Endothelial cell of umbilical vein (primary cell): ENCODE results near the gene OLAH. TPM values are rescaled to one million over a fixed set of nuclear protein-coding genes. Genes with fewer than 3 reads are reported as not detected.

Source experiments
- BruUV-seq: library from RNA; stranded (reverse); fragments of 400-500 nt; replicated peaks from 2 replicates; lab custom pipeline; 2021; lab: Mats Ljungman, UMichigan
- CTCF ChIA-PET: fragments of 300-600, 350-600 bp; sonication (Branson Sonifier 250); formaldehyde crosslinking; loops from one replicate; lab custom pipeline; 2021; ENCODE audit warnings: antibody characterized with exemption, inconsistent platforms; lab: Charles Lee
- POLR2A ChIA-PET: fragments of 300-600, 350-600 bp; sonication (Branson Sonifier 250); formaldehyde crosslinking; loops from one replicate; lab custom pipeline; 2021; ENCODE audit warnings: antibody characterized with exemption, inconsistent platforms; lab: Charles Lee
- DNase-seq: peaks from one replicate; pipeline ENCODE4 v3.0.0-alpha.2; 2011; ENCODE audit warnings: low read depth, low spot score
- FAIRE-seq: peaks from 2 replicates; lab custom pipeline; 2011; peaks lifted over from hg19 to GRCh38; lab: Jason Lieb, UNC
- H2AFZ ChIP-seq: 2 replicates; pipeline ENCODE4 v1.6.0; 2012; ENCODE audit warnings: low read depth, low read length, control low read depth, inconsistent platforms
- H3K27ac ChIP-seq: 2 replicates; pipeline ENCODE4 v1.5.1; 2011; ENCODE audit warnings: low read depth, mild to moderate bottlenecking, control low read depth, low read length, moderate library complexity; ENCODE audit not compliant: insufficient read depth
- H3K27me3 ChIP-seq, 2 experiments: 2 replicates each; pipeline versions ENCODE4 v1.6.0 to v1.6.1; 2011; ENCODE audit warnings: low read length in 2 of 2, mixed read lengths in 1 of 2; ENCODE audit not compliant: control insufficient read depth in 2 of 2, insufficient read depth in 2 of 2
- H3K36me3 ChIP-seq, 2 experiments: 2 replicates in 1 of 2; 3 replicates in 1 of 2; pipeline ENCODE4 v1.5.1; 2011; ENCODE audit warnings: low read length in 2 of 2, mild to moderate bottlenecking in 1 of 2, moderate library complexity in 1 of 2; ENCODE audit not compliant: control insufficient read depth in 2 of 2, insufficient read depth in 2 of 2; ENCODE audit errors: extremely low read depth in 1 of 2
- H3K4me1 ChIP-seq: 3 replicates; pipeline ENCODE4 v1.5.1; 2011; ENCODE audit warnings: mild to moderate bottlenecking, low read length; ENCODE audit not compliant: control insufficient read depth, insufficient read depth; ENCODE audit errors: extremely low read depth
- H3K4me2 ChIP-seq: 2 replicates; pipeline ENCODE4 v1.6.1; 2011; ENCODE audit warnings: low read length, control low read depth, mixed read lengths; ENCODE audit not compliant: insufficient read depth
- H3K4me3 ChIP-seq, 3 experiments: fragments of 200-600 bp in 1 of 3; sonication (generic), shearing (Covaris generic) in 1 of 3; replicated peaks in 1 of 3; 2 replicates each; pipeline ENCODE4 v1.5.1; 2011 to 2016; ENCODE audit warnings: control low read depth in 3 of 3, low read length in 3 of 3, mild to moderate bottlenecking in 2 of 3, inconsistent platforms in 1 of 3, low read depth in 1 of 3, moderate library complexity in 1 of 3; ENCODE audit not compliant: insufficient read depth in 1 of 3
- H3K79me2 ChIP-seq: 2 replicates; pipeline ENCODE4 v1.6.0; 2012; ENCODE audit warnings: low read length, inconsistent platforms; ENCODE audit not compliant: control insufficient read depth, insufficient read depth
- H3K9ac ChIP-seq: replicated peaks from 2 replicates; pipeline ENCODE3; 2011; ENCODE audit warnings: low read length, control low read depth; ENCODE audit not compliant: insufficient read depth; ENCODE audit errors: extremely low read depth
- H3K9me1 ChIP-seq: replicated peaks from 3 replicates; pipeline ENCODE4 v1.6.0; 2011; ENCODE audit warnings: mild to moderate bottlenecking, low read length; ENCODE audit not compliant: control insufficient read depth, insufficient read depth; ENCODE audit errors: extremely low read depth
- H3K9me3 ChIP-seq: replicated peaks from 2 replicates; pipeline ENCODE4 v1.5.1; 2012; ENCODE audit warnings: low read length, inconsistent platforms; ENCODE audit not compliant: control insufficient read depth, insufficient read depth
- H4K20me1 ChIP-seq: replicated peaks from 2 replicates; pipeline ENCODE3; 2011; ENCODE audit warnings: mild to moderate bottlenecking, low read length; ENCODE audit not compliant: control insufficient read depth, insufficient read depth; ENCODE audit errors: extremely low read depth
- CTCF ChIP-seq, 2 donors: IDR thresholded peaks; 1 replicate in 1 of 2; 2 replicates in 1 of 2; pipeline ENCODE4 v1.5.1; 2011; ENCODE audit warnings: low read length in 2 of 2, mild to moderate bottlenecking in 2 of 2, moderate library complexity in 2 of 2, control low read depth in 1 of 2, inconsistent platforms in 1 of 2, low read depth in 1 of 2; ENCODE audit not compliant: insufficient read depth in 1 of 2; ENCODE audit errors: extremely low read depth in 1 of 2
- EZH2 ChIP-seq: IDR thresholded peaks from 2 replicates; pipeline ENCODE4 v1.6.1; 2012; ENCODE audit warnings: borderline replicate concordance, low read depth, mild to moderate bottlenecking, moderate library complexity, low read length, inconsistent platforms; ENCODE audit not compliant: severe bottlenecking
- FOS ChIP-seq: IDR thresholded peaks from 2 replicates; pipeline ENCODE4 v1.6.1; 2011; ENCODE audit warnings: mild to moderate bottlenecking, low read length, moderate library complexity, borderline replicate concordance; ENCODE audit not compliant: insufficient read depth
- GATA2 ChIP-seq: IDR thresholded peaks from 2 replicates; pipeline ENCODE4 v1.7.0; 2011; ENCODE audit warnings: low read depth, mild to moderate bottlenecking, moderate library complexity, mixed read lengths, low read length; ENCODE audit not compliant: insufficient read length, insufficient read depth
- JUN ChIP-seq: IDR thresholded peaks from 2 replicates; pipeline ENCODE4 v1.6.1; 2011; ENCODE audit warnings: borderline replicate concordance, low read depth; ENCODE audit not compliant: insufficient read length, insufficient read depth
- MAX ChIP-seq: IDR thresholded peaks from 2 replicates; pipeline ENCODE4 v1.6.1; 2011; ENCODE audit not compliant: insufficient read depth, insufficient read length
- MYC ChIP-seq: IDR thresholded peaks from one replicate; pipeline ENCODE4 v1.6.1; 2011; ENCODE audit warnings: mild to moderate bottlenecking, low read depth, low read length
- POLR2AphosphoS5 ChIP-seq: IDR thresholded peaks from 2 replicates; pipeline ENCODE4 v1.6.1; 2012; ENCODE audit warnings: low read depth, mild to moderate bottlenecking, control low read depth, low read length, moderate library complexity; ENCODE audit not compliant: insufficient read depth
- dilution Hi-C: fragments of 300-500 bp; cut with MboI; formaldehyde crosslinking; loops from one replicate; pipeline ENCODE4 v1.15.0; 2019; ENCODE audit warnings: low sequenced_read_pairs; ENCODE audit not compliant: extremely low pct_ligation_motif_present
- intact Hi-C: fragments of 100-400 bp; cut with micrococcal nuclease; formaldehyde crosslinking; loops from one replicate; pipeline ENCODE4 v1.10.0; 2022
- polyA plus RNA-seq, 4 experiments: library from polyadenylated mRNA; depleted of rRNA in 3 of 4; stranded (reverse) in 3 of 4; unstranded in 1 of 4; fragments of >200 nt; gene quantifications; 2 replicates each; pipeline versions ENCODE4 v1.2.1 to v1.2.3, GENCODE V29; 2011 to 2012; ENCODE audit warnings: missing spikeins in 1 of 4
- total RNA-seq: library from RNA; stranded (reverse); gene quantifications from 2 replicates; pipeline ENCODE4 v1.2.3, GENCODE V29; 2021

OLAH gene
- total and polyA plus RNA-seq, 2 donors (not counting 3 experiments of a cell fraction or from before 2014, with no cell fraction given): 0.26 to 0.51 TPM

GRCh38 chr10:15106352-15107013, 62.7 kb downstream of the OLAH start:
- Histone ChIP-seq H3K4me1 (peaks cover 13% of the 10 kb centered on the region), H3K4me2 (no peak overlapping the region), H2AFZ (no peak overlapping the region), H3K9me3 (no peaks in the 10 kb centered on the region), H3K9ac (no peak overlapping the region), H3K9me1 (no peaks in the 10 kb centered on the region), H3K79me2 (peaks cover 4% of the 10 kb centered on the region), H3K27ac (peak overlapping the region; percentile 19), H4K20me1 (no peaks in the 10 kb centered on the region), H3K4me3 (no peak overlapping the region), H3K27me3 (no peaks in the 10 kb centered on the region), H3K36me3 (peaks cover 18 to 25% of the 10 kb centered on the region in 2 experiments)
- intact Hi-C loops: loop anchor here (1.0 to 10.0 kb wide), 2 partner anchors 147 to 268 kb away; partner anchors contain the start of genes FAM171A1 and MEIG1
- peak; percentile 81 for DNase-seq
- TF ChIP-seq MAX (no peak), CTCF (IDR thresholded peaks at IDR 0.05; ENCODE audit: extremely low read depth in 1 of 2, insufficient read depth in 1 of 2, low read depth in 1 of 2, low read length in 2 of 2) (peak; percentile 81 to 83)
- ChIA-PET POLR2A (interaction anchor here (0.7 kb wide), 1 partner anchor 94 kb away, joined by 4 read pairs; no protein-coding TSS in a partner anchor), CTCF (interaction anchor here (0.5 to 1.8 kb wide), 14 partner anchors 8 to 324 kb away, joined by 3 to 8 read pairs (median 4); partner anchors contain the start of genes CDNF, DCLRE1C, FAM171A1 and HSPA14)
- BruUV-seq: no TSS peak
- dilution Hi-C loops: no loop called here
- peak; percentile 83 for FAIRE-seq

GRCh38 chr10:15112657-15113056, 68.9 kb downstream of the OLAH start:
- Histone ChIP-seq H3K36me3 (peaks cover 10 to 20% of the 10 kb centered on the region in 2 experiments), H3K9me1 (no peaks in the 10 kb centered on the region), H3K4me3 (no peak overlapping the region), H3K79me2 (peaks cover 19% of the 10 kb centered on the region), H3K9ac (no peak overlapping the region), H4K20me1 (peaks cover 8% of the 10 kb centered on the region), H3K4me2 (no peak overlapping the region), H3K4me1 (peaks cover 2% of the 10 kb centered on the region), H3K27me3 (no peaks in the 10 kb centered on the region), H2AFZ (no peak overlapping the region), H3K27ac (no peak overlapping the region), H3K9me3 (no peaks in the 10 kb centered on the region)
- no TSS peak for BruUV-seq
- CTCF ChIA-PET: no interaction called here
- DNase-seq (no peak), FAIRE-seq (no peak)
- intact Hi-C loops (no loop called here), dilution Hi-C loops (no loop called here)
- TF ChIP-seq GATA2 (no peak), FOS (no peak), EZH2 (no peak), MYC (no peak), JUN (no peak), CTCF (IDR thresholded peaks at IDR 0.05; ENCODE audit: extremely low read depth in 1 of 2, insufficient read depth in 1 of 2, low read depth in 1 of 2, low read length in 2 of 2) (no peak), MAX (no peak), POLR2AphosphoS5 (no peak)
- POLR2A ChIA-PET: no interaction called here
